ENCODE measurements around the gene NCOA6. TPM values are rescaled to one million over a fixed set of nuclear protein-coding genes. Genes with fewer than 3 reads are reported as not detected.

The NCOA6 gene
- total RNA-seq, 2 experiments from 2014 or later, result 8.8 to 24.4 TPM

DNA sequence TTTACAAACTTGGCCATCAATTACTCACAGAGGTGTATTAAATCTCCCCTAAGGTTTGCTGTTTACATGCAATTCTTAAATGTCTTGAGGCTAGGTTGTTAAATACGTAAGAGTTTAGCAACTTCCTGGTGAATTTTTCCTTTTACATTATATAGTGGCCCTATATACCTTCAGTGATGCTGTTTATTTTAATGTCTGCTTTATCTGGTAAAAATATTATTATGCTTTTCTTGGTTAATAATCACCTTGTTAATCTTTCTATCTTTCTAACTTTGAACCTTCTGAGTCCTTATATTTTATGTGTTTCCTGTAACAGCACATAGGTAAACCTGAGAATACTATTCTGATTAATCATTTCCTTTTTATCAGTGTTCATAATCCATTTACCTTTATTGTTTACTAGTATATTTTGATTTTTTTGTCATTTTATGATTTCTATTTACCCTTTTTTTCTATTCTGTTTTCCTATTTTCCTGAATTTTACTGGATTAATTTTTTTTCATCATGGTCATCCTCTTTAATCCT is 63.4 kb downstream of the NCOA6 start:
- no peaks in the 10 kb centered on the region for H3K4me1 ChIP-seq (ENCODE audit: insufficient read depth, low read length, poor library complexity, severe bottlenecking)
- H2AFZ ChIP-seq (ENCODE audit: low read length), result no peak overlapping the region
- H4K20me1 ChIP-seq (ENCODE audit: insufficient read depth, low read length), result no peaks in the 10 kb centered on the region
- TF ChIP-seq, protein P1, sequence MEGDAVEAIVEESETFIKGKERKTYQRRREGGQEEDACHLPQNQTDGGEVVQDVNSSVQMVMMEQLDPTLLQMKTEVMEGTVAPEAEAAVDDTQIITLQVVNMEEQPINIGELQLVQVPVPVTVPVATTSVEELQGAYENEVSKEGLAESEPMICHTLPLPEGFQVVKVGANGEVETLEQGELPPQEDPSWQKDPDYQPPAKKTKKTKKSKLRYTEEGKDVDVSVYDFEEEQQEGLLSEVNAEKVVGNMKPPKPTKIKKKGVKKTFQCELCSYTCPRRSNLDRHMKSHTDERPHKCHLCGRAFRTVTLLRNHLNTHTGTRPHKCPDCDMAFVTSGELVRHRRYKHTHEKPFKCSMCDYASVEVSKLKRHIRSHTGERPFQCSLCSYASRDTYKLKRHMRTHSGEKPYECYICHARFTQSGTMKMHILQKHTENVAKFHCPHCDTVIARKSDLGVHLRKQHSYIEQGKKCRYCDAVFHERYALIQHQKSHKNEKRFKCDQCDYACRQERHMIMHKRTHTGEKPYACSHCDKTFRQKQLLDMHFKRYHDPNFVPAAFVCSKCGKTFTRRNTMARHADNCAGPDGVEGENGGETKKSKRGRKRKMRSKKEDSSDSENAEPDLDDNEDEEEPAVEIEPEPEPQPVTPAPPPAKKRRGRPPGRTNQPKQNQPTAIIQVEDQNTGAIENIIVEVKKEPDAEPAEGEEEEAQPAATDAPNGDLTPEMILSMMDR (conservative IDR thresholded peaks at IDR 0.05; ENCODE audit: low read length), result no peak
- no peak for TF ChIP-seq EZH2phosphoT487 (IDR thresholded peaks at IDR 0.05; ENCODE audit: borderline replicate concordance, low read depth, low read length)
- no peaks in the 10 kb centered on the region for H3K79me2 ChIP-seq (ENCODE audit: insufficient read depth, low read depth, low read length)
- H3K36me3 ChIP-seq (ENCODE audit: insufficient read depth, low read length), result peaks cover 69% of the 10 kb centered on the region
- no peak overlapping the region for H3K4me2 ChIP-seq (ENCODE audit: low read length)
- H3K9me2 ChIP-seq (ENCODE audit: insufficient read depth, low read length), result no peaks in the 10 kb centered on the region
- CTCF ChIA-PET (ENCODE audit: unreplicated experiment), result no interaction called here
- no peak overlapping the region for H3K4me3 ChIP-seq (ENCODE audit: low read depth, low read length, poor library complexity, severe bottlenecking)
- H3K9me3 ChIP-seq (ENCODE audit: low read length), result no peaks in the 10 kb centered on the region
- DNase-seq (ENCODE audit: low spot score), result no peak
- intact Hi-C loops (cut with micrococcal nuclease; ENCODE audit: unreplicated experiment), result no loop called here
- POLR2A ChIA-PET, result interaction anchor here (1.1 kb wide), 1 partner anchor 14 kb away, joined by 3 read pairs; no protein-coding TSS in a partner anchor
- no peak overlapping the region for H3K27ac ChIP-seq (ENCODE audit: low read depth, low read length, poor library complexity, severe bottlenecking)
- BruUV-seq (replicated peaks), result TSS peak; percentile 22

DNA sequence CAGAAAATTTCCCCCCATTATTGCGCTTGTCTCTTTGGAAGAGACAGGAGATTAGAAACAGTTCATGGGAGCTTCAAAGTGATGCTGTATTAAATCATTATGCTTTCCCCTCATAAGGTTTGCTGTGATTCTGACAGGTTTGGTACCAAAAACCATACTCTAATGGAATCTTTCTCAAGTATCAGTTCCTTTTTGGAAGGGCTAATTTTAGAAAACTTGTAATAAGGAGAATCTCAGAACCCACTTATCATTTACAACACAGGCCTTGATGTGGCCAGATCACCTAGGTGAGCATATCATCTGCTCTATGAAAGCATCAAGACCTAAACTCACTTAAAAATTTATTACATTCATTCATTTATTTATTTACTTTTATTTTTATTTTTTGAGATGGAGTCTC is 70.1 kb downstream of the NCOA6 start:
- no peaks in the 10 kb centered on the region for H3K79me2 ChIP-seq (ENCODE audit: insufficient read depth, low read depth, low read length)
- no peak overlapping the region for H3K27ac ChIP-seq (ENCODE audit: low read depth, low read length, poor library complexity, severe bottlenecking)
- no peaks in the 10 kb centered on the region for H3K9me3 ChIP-seq (ENCODE audit: low read length)
- DNase-seq (ENCODE audit: low spot score), result no peak
- TF ChIP-seq, protein P1 (conservative IDR thresholded peaks at IDR 0.05; ENCODE audit: low read length), result no peak
- no peak for TF ChIP-seq EZH2phosphoT487 (IDR thresholded peaks at IDR 0.05; ENCODE audit: borderline replicate concordance, low read depth, low read length)
- ChIA-PET POLR2A (no interaction called here), CTCF (ENCODE audit: unreplicated experiment) (no interaction called here)
- no peaks in the 10 kb centered on the region for H3K9me2 ChIP-seq (ENCODE audit: insufficient read depth, low read length)
- H2AFZ ChIP-seq (ENCODE audit: low read length), result no peak overlapping the region
- H3K4me2 ChIP-seq (ENCODE audit: low read length), result no peak overlapping the region
- intact Hi-C loops (cut with micrococcal nuclease; ENCODE audit: unreplicated experiment), result no loop called here
- no peaks in the 10 kb centered on the region for H3K4me1 ChIP-seq (ENCODE audit: insufficient read depth, low read length, poor library complexity, severe bottlenecking)
- BruUV-seq (replicated peaks), result no TSS peak
- H3K36me3 ChIP-seq (ENCODE audit: insufficient read depth, low read length), result peaks cover 59% of the 10 kb centered on the region
- no peaks in the 10 kb centered on the region for H4K20me1 ChIP-seq (ENCODE audit: insufficient read depth, low read length)
- no peak overlapping the region for H3K4me3 ChIP-seq (ENCODE audit: low read depth, low read length, poor library complexity, severe bottlenecking)

DNA sequence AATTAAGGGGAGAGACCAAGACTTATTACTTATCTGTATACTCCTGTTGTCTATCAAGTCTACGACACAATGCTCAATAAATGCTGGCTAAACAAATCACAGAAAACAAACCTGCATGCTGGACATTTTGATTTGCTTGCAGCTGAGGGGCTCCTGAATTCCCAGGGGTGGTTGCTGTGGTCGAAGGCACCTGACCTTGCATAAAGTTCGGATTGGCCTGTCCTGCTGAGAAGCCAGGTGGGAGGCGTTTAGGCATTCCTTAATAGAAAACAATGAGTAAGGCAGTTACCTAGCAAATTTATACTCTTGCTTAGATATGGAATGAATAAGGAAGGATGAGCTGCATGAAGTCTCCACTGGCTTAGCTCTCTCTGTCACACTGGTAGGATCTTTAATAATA is 70.8 kb downstream of the NCOA6 start:
- Histone ChIP-seq H3K9me2 (ENCODE audit: insufficient read depth, low read length) (no peaks in the 10 kb centered on the region), H3K36me3 (ENCODE audit: insufficient read depth, low read length) (peaks cover 65% of the 10 kb centered on the region), H2AFZ (ENCODE audit: low read length) (no peak overlapping the region), H3K4me1 (ENCODE audit: insufficient read depth, low read length, poor library complexity, severe bottlenecking) (no peaks in the 10 kb centered on the region), H3K27ac (ENCODE audit: low read depth, low read length, poor library complexity, severe bottlenecking) (no peak overlapping the region), H3K9me3 (ENCODE audit: low read length) (no peaks in the 10 kb centered on the region), H4K20me1 (ENCODE audit: insufficient read depth, low read length) (no peaks in the 10 kb centered on the region), H3K4me2 (ENCODE audit: low read length) (no peak overlapping the region), H3K79me2 (ENCODE audit: insufficient read depth, low read depth, low read length) (no peaks in the 10 kb centered on the region), H3K4me3 (ENCODE audit: low read depth, low read length, poor library complexity, severe bottlenecking) (no peak overlapping the region)
- no TSS peak for BruUV-seq (replicated peaks)
- TF ChIP-seq EZH2phosphoT487 (IDR thresholded peaks at IDR 0.05; ENCODE audit: borderline replicate concordance, low read depth, low read length), result no peak
- TF ChIP-seq, protein P1 (conservative IDR thresholded peaks at IDR 0.05; ENCODE audit: low read length), result no peak
- DNase-seq (ENCODE audit: low spot score), result no peak
- POLR2A ChIA-PET, result no interaction called here
- intact Hi-C loops (cut with micrococcal nuclease; ENCODE audit: unreplicated experiment), result no loop called here
- CTCF ChIA-PET (ENCODE audit: unreplicated experiment), result no interaction called here

Measured in OCI-LY7 (cell line).